ENCODE measurements around the gene DIPK1A.
A peak's percentile ranks its signal among the peaks of the same experiment; 100 is the strongest.

Gene DIPK1A

GRCh38 chr1:92961131-92961895 is at the start of gene DIPK1A:
TSS of gene DIPK1A (minus strand) at chr1:92961462. CDS start at chr1:92961429, 33 bp downstream.
- peak; percentile 61 for DNase-seq

- DNase-seq: no peak
Observed at GRCh38 chr1:93007941-93008577, 46.8 kb upstream of the DIPK1A start.

- no peak for DNase-seq
Observed at GRCh38 chr1:93005252-93005598, 44.0 kb upstream of the DIPK1A start.

GRCh38 chr1:93004566-93005251 is 43.4 kb upstream of the DIPK1A start:
- no peak for DNase-seq

GRCh38 chr1:93003981-93004380 is 42.7 kb upstream of the DIPK1A start:
- no peak for DNase-seq

- DNase-seq: no peak
Observed at GRCh38 chr1:93002781-93003180, 41.5 kb upstream of the DIPK1A start.

- DNase-seq: no peak
Observed at GRCh38 chr1:93001893-93002292, 40.6 kb upstream of the DIPK1A start.

GRCh38 chr1:93000751-93001175 is 39.5 kb upstream of the DIPK1A start:
- DNase-seq: no peak

GRCh38 chr1:93000291-93000690 is 39.0 kb upstream of the DIPK1A start:
- DNase-seq: no peak

- no peak for DNase-seq
Observed at GRCh38 chr1:92998821-92999220, 37.6 kb upstream of the DIPK1A start.

- peak; percentile 35 for DNase-seq
Observed at GRCh38 chr1:92995441-92996430, 34.5 kb upstream of the DIPK1A start.

GRCh38 chr1:92994105-92994712 is 32.9 kb upstream of the DIPK1A start:
- DNase-seq: peak; percentile 92

GRCh38 chr1:92993581-92993980 is 32.3 kb upstream of the DIPK1A start:
- DNase-seq: no peak

GRCh38 chr1:92992877-92993276 is 31.6 kb upstream of the DIPK1A start:
- DNase-seq: no peak

GRCh38 chr1:92992054-92992453 is 30.8 kb upstream of the DIPK1A start:
- DNase-seq: no peak

- DNase-seq: no peak
Observed at GRCh38 chr1:92990828-92991227, 29.6 kb upstream of the DIPK1A start.

- no peak for DNase-seq
Observed at GRCh38 chr1:92989936-92990583, 28.8 kb upstream of the DIPK1A start.

- no peak for DNase-seq
Observed at GRCh38 chr1:92989253-92989652, 28.0 kb upstream of the DIPK1A start.

- no peak for DNase-seq
Observed at GRCh38 chr1:92987462-92987861, 26.2 kb upstream of the DIPK1A start.

- DNase-seq: no peak
Observed at GRCh38 chr1:92985101-92985500, 23.8 kb upstream of the DIPK1A start.

GRCh38 chr1:92980732-92981647 is 19.7 kb upstream of the DIPK1A start:
- DNase-seq: peak; percentile 65
